HT-29 (cell line): ENCODE results near the gene PRDX1. TPM values are rescaled to one million over a fixed set of nuclear protein-coding genes. Genes with fewer than 3 reads are reported as not detected.
"Not testable (repeated sequence)": the region's sequence is repeated elsewhere in the genome, so short reads cannot be mapped to it uniquely, and the experiment has no call there.

Experiments used
- DNase-seq: peaks from one replicate; pipeline ENCODE4 v3.0.0-alpha.2; 2015; ENCODE audit warnings: low spot score
- total RNA-seq: library from RNA; depleted of rRNA; stranded (reverse); fragments of >200 nt; shearing (Covaris generic); gene quantifications from 2 replicates; pipeline ENCODE4 v1.2.3, GENCODE V29; 2014

Gene PRDX1
- total RNA-seq, 1 experiment from 2014 or later: 630 TPM

GRCh38 chr1:45536886-45537285 lies 15.2 kb upstream of the PRDX1 start:
- DNase-seq: no peak

GRCh38 chr1:45535988-45536766 lies 14.5 kb upstream of the PRDX1 start:
- DNase-seq: no peak

GRCh38 chr1:45531873-45532272 lies 10.2 kb upstream of the PRDX1 start:
- no peak for DNase-seq

GRCh38 chr1:45530632-45531135 lies 9.0 kb upstream of the PRDX1 start:
- no peak for DNase-seq

DNA sequence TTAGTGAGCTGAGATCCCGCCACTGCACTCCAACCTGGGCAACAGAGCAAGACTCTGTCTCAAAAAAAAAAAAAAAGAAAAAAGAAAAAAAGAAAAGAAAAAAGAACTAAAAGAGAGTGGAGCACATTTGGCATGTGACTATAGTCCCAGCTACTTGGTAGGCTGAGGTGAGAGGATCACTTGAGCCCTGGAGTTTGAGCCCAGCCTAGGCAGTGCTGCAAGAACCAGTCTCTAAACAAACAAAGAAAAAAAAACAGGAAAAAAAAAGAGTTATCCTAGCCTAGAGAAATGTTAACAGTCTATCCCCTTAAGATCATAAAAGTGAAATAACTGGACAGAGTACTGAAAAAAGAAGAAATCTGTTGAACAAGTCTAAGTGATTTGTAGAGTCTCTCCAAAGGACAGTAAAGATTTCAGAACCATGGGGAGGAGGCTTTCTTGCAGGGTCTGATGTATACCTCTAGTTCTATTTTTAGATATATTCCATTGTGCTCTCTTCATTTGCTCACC lies 4.5 kb upstream of the PRDX1 start:
- DNase-seq: no peak

- not testable (repeated sequence) for DNase-seq
Observed at GRCh38 chr1:45523975-45524374, 2.3 kb upstream of the PRDX1 start.

DNA sequence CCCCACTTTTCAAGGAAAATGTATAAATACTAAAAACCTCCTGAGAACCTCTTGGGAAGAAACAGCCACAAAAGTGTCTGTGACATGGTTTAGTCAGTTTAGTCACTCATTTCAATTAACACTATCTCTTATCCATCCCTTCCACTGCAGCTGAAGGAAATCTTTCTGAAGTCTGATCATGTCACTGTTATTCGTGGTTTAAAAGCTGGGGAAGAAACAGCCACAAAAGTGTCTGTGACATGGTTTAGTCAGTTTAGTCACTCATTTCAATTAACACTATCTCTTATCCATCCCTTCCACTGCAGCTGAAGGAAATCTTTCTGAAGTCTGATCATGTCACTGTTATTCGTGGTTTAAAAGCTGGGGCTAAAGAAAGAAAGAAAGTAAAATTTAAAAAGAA lies 1.8 kb upstream of the PRDX1 start:
- DNase-seq: not testable (repeated sequence)

DNA sequence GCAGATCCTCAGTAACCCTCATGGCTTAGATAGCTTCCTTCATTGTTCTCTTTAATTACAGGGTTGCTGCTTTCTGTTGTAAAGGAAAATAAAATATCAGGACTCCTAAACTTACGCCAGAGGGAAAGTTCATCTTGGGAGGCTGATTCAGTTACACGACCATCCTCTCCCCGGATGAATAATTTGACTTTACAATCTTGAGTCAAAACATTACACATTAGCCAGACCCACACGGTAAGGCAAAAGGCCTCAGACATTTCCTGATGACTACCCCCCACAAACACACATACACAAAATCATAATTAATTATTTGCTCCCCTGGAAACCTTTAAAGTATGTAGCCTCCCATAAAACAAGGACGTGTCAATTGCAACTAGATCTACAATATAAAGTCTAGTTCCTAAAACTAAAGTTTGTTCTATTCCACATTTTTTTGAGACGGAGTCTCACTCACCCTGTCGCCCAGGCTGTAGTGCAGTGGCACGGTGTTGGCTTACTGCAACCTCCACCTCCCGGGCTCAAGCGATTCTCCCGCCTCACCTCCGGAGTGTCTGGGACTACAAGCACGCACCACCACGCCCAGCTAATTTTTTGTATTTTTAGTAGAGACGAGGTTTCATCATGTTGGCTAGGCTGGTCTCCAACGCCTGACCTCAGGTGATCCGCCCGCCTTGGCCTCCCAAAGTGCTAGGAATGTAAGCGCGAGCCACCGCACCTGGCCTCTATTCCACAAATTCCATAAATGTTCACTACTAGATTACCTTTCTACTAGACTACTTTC lies 830 bp upstream of the PRDX1 start:
- no peak for DNase-seq

DNA sequence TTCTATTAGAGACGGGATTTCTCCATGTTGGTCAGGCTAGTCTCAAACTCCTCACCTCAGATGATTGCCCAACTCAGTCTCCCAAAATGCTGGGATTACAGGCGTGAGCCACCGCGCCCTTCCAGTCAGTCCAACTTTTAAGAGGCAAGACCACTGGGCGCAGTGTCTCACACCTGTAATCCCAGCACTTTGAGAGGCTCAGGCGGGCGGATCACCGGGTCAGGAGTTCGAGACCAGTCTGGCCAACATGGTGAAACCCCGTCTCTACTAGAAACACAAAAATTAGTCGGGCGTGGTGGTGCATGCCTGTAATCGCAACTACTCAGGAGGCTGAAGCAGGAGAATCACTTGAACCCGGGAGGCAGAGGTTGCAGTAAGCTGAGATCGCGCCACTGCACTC lies 1.9 kb downstream of the PRDX1 start:
- not testable (repeated sequence) for DNase-seq

- no peak for DNase-seq
Observed at GRCh38 chr1:45518910-45519309, 2.8 kb downstream of the PRDX1 start.

DNA sequence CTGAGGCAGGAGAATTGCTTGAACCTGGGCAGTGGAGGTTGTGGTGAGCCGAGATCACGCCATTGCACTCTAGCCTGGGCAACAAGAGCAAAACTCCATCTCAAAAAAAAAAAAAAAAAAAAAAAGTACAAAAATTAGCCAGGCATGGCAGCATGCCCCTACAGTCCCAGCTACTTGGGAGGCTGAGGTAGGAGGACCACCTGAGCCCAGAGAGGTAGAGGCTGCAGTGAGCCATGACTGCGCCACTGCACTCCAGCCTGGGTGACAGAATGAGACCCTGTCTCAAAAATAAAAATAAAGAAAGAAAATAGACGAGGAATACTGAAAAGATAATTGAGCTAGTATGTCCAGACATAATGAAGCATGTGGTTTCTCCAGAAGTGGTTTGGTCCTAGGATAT lies 3.3 kb downstream of the PRDX1 start:
- DNase-seq: not testable (repeated sequence)

GRCh38 chr1:45516465-45516864 lies 5.2 kb downstream of the PRDX1 start:
- DNase-seq: no peak

- no peak for DNase-seq
Observed at GRCh38 chr1:45516036-45516435, 5.6 kb downstream of the PRDX1 start.

- not testable (repeated sequence) for DNase-seq
Observed at GRCh38 chr1:45513532-45514260, 8.0 kb downstream of the PRDX1 start.

- peak; percentile 88 for DNase-seq
Observed at GRCh38 chr1:45512641-45513054, 9.0 kb downstream of the PRDX1 start.

DNA sequence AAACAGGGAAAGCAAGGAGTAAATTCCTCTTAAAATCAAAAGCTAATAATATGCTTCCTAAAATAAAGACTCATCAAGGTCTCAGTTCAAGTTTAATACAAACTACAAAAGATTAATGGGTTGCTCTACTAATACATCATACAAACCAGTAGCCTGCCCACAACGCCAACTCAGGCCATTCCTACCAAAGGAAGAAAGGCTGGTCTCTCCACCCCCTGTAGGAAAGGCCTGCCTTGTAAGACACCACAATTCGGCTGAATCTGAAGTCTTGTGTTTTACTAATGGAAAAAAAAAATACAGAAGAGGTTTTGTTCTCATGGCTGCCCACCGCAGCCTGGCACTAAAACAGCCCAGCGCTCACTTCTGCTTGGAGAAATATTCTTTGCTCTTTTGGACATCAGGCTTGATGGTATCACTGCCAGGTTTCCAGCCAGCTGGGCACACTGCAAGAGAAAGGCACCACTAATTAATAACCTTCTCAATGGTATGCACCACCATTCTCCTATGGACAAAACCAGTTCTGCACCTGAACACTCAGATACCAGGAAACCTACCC lies 10.6 kb downstream of the PRDX1 start:
- DNase-seq: no peak

DNA sequence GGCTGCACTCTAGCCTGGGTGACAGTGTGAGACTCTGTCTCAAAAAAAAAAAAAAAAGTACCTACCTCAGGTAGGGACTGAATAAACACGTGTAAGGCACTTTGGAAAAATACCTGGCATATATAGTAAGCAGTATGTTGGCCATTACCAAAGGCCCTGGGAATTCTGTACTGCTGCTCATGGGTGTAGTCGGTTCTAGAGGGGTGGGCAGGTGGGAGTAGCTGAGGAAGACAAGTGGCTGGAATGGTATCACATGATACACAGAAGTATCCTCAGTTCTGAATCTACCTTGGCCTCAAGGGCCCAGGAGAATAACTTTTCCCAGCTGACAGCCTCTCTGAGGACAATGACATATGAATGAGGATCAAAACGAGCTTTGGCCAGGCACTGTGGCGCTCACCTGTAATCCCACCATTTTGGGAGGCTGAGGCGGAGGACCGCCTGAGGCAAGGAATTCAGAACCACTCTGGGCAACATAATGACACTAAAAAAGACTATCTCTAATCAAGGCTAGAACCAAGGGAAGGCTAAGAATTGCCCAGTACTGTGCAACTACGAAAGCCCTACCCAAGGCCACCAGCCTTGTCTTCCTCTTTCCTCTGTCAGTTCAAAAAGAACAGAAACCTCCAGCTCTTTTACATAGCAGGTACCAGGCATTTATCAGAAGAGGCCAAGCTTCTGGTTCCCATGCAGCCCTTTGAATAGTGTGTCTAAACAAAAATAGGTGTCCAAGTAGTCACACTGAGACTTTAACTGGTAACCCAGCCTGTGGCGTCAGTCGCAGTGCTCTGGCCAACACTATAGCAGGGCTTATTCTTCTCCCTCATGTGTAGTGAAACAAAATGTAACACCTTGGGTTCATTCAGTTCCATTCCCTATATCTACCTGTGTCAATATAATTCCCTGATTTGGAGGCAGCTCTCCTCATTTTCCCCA lies 11.4 kb downstream of the PRDX1 start:
- no peak for DNase-seq

GRCh38 chr1:45508295-45509151 lies 13.2 kb downstream of the PRDX1 start:
- peak; percentile 23 for DNase-seq

GRCh38 chr1:45507893-45508292 lies 13.8 kb downstream of the PRDX1 start:
- DNase-seq: no peak
